Nephron (organoid): ENCODE results near the gene AIG1.

ENCODE experiments used
- H3K27ac Mint-ChIP-seq, 3 experiments: 2 replicates each; pipeline ENCODE4 v1.8.0; 2020; ENCODE audit warnings: mixed read lengths in 3 of 3, mild to moderate bottlenecking in 2 of 3, moderate library complexity in 1 of 3
- H3K27me3 Mint-ChIP-seq: 2 replicates; pipeline ENCODE4 v1.8.0; 2021; ENCODE audit warnings: low read depth, mild to moderate bottlenecking, moderate library complexity, mixed read lengths
- H3K36me3 Mint-ChIP-seq: 2 replicates; pipeline ENCODE4 v1.8.0; 2020; ENCODE audit warnings: low read depth, mixed read lengths
- H3K4me1 Mint-ChIP-seq: 2 replicates; pipeline ENCODE4 v1.8.0; 2020; ENCODE audit warnings: mixed read lengths
- H3K4me3 Mint-ChIP-seq, 3 experiments: 2 replicates each; pipeline ENCODE4 v1.8.0; 2020; ENCODE audit warnings: mild to moderate bottlenecking in 3 of 3, mixed read lengths in 3 of 3, moderate library complexity in 2 of 3
- H3K9me3 Mint-ChIP-seq: 2 replicates; pipeline ENCODE4 v1.8.0; 2020; ENCODE audit warnings: mixed read lengths
- CTCF ChIP-seq, 3 experiments: fragments of 200-600 bp; sonication (generic); IDR thresholded peaks; one replicate each; pipeline ENCODE4 v1.5.0; 2021; ENCODE audit warnings: antibody characterized with exemption in 3 of 3; ENCODE audit not compliant: unreplicated experiment in 3 of 3

AIG1 gene

DNA sequence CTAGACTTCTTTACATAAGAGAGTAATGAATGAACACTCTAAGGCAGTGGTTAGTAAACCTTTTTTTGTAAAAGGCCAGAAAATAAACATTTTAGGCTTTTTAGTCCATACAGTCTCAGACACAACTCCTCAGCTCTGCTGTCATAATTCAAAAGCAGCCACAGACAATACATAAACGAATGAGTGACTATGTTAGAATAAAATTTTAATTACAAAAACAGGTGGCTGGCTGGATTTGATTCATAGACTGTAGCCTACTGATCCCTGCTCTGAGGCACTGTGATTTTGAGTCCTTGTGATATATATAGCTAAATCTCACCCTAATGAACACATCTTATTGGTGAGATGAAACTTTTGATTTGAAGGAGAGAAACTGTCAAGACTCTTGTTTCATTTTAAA is 155.1 kb downstream of the AIG1 start:
- no peak overlapping the region for H3K4me3 Mint-ChIP-seq
- no peaks in the 10 kb centered on the region for H3K27me3 Mint-ChIP-seq
- H3K9me3 Mint-ChIP-seq = no peaks in the 10 kb centered on the region
- no peak for TF ChIP-seq CTCF (IDR thresholded peaks at IDR 0.05; ENCODE audit: unreplicated experiment in 3 of 3)
- no peaks in the 10 kb centered on the region for H3K4me1 Mint-ChIP-seq
- H3K27ac Mint-ChIP-seq = no peak overlapping the region
- no peaks in the 10 kb centered on the region for H3K36me3 Mint-ChIP-seq

DNA sequence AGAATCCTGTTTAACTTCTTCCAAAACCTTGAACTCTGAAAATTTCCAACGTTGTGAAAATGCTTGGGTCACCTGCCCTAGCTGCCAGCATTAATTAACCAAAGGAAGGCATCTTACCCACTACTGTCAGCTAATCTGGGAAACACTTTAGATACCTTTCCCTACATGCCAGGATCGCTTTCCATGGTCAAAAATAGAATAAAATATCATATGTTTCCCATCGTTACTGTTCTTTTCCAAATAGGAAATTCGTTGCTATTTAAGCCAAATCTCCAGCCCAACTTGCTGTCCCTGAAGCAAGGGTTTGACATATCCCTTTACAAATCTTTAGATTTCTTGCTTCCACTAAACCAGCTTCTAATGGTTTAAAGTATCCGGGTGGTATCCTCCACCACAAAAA is 157.5 kb downstream of the AIG1 start:
- Mint-ChIP-seq H3K9me3 (no peaks in the 10 kb centered on the region), H3K4me3 (no peak overlapping the region), H3K4me1 (peaks cover 14% of the 10 kb centered on the region), H3K27ac (no peak overlapping the region), H3K36me3 (no peaks in the 10 kb centered on the region), H3K27me3 (no peaks in the 10 kb centered on the region)
- no peak for TF ChIP-seq CTCF (IDR thresholded peaks at IDR 0.05; ENCODE audit: unreplicated experiment in 3 of 3)

GRCh38 chr6:143221698-143222097 is 161.0 kb downstream of the AIG1 start:
- no peaks in the 10 kb centered on the region for H3K27me3 Mint-ChIP-seq
- H3K4me3 Mint-ChIP-seq = no peak overlapping the region
- peaks cover 14% of the 10 kb centered on the region for H3K4me1 Mint-ChIP-seq
- no peak for TF ChIP-seq CTCF (IDR thresholded peaks at IDR 0.05; ENCODE audit: unreplicated experiment in 3 of 3)
- H3K27ac Mint-ChIP-seq = peak overlapping the region in 1 of 3 experiments; percentile 27
- no peaks in the 10 kb centered on the region for H3K36me3 Mint-ChIP-seq
- no peaks in the 10 kb centered on the region for H3K9me3 Mint-ChIP-seq

DNA sequence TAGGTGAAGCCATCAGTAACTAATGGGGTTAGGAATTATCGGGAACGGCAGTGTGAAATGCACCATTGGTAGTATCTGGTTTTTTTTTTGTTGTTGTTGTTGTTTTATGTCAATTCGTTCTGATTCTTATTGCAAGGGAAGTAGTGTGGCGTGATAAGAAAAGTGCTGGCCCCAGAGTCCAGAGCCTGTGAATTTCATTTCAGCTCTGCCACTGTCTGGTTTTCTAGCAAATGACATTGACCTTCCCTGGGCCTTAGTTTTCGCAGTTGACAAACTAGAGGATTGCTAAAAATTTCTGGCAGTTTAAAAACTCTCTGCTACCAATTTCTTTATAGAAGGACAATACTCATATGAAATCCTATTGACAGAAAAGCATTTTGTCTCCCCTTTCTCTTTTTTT is 161.6 kb downstream of the AIG1 start:
- Mint-ChIP-seq H3K9me3 (no peaks in the 10 kb centered on the region), H3K4me3 (no peak overlapping the region), H3K27me3 (no peaks in the 10 kb centered on the region), H3K36me3 (no peaks in the 10 kb centered on the region), H3K27ac (peak overlapping the region in 2 of 3 experiments; percentile 23 to 27), H3K4me1 (peaks cover 14% of the 10 kb centered on the region)
- TF ChIP-seq CTCF (IDR thresholded peaks at IDR 0.05; ENCODE audit: unreplicated experiment in 3 of 3) = no peak

DNA sequence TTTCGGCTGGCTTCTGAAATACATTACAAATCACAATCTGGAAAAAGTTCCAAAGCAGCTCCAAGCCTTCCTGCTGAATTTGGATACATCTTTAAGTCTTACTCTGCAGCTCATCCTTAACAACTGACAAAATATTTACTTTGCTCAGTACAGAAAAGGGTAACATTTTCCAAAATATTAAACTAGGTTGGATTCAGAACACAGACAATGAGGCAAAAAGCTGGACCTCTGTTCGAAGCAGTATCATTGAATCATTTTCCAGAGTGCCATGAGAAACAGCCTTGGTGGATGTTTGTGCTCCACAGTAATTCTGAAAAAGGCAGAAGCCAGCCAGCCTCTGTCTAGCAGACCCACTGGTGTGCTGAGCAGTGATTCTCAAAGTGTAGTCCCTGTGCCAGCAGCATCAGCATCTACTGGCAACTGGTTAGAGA is 162.1 kb downstream of the AIG1 start:
- no peaks in the 10 kb centered on the region for H3K9me3 Mint-ChIP-seq
- H3K27ac Mint-ChIP-seq = peak overlapping the region in 1 of 3 experiments; percentile 27
- no peaks in the 10 kb centered on the region for H3K27me3 Mint-ChIP-seq
- H3K36me3 Mint-ChIP-seq = no peaks in the 10 kb centered on the region
- peaks cover 14% of the 10 kb centered on the region for H3K4me1 Mint-ChIP-seq
- no peak overlapping the region for H3K4me3 Mint-ChIP-seq
- no peak for TF ChIP-seq CTCF (IDR thresholded peaks at IDR 0.05; ENCODE audit: unreplicated experiment in 3 of 3)

- Mint-ChIP-seq H3K36me3 (no peaks in the 10 kb centered on the region), H3K4me1 (peaks cover 14% of the 10 kb centered on the region), H3K27me3 (no peaks in the 10 kb centered on the region)
Measured at GRCh38 chr6:143223895-143224294, 163.2 kb downstream of the AIG1 start.

More at GRCh38 chr6:143223895-143224294, 163.2 kb downstream of the AIG1 start:
- no peak for TF ChIP-seq CTCF (IDR thresholded peaks at IDR 0.05; ENCODE audit: unreplicated experiment in 3 of 3)
- Mint-ChIP-seq H3K27ac (no peak overlapping the region), H3K4me3 (no peak overlapping the region), H3K9me3 (no peaks in the 10 kb centered on the region)
